Ishikawa (cell line): ENCODE data around the gene PPP1R1C.

ENCODE experiments used
- CEBPB ChIP-seq: IDR thresholded peaks from 2 replicates; pipeline ENCODE4 v1.6.1; 2012
- CREB1 ChIP-seq: IDR thresholded peaks from 2 replicates; pipeline ENCODE4 v1.6.1; 2012; ENCODE audit warnings: low read depth
- EGR1 ChIP-seq: IDR thresholded peaks from 2 replicates; pipeline ENCODE4 v1.6.1; 2012
- EP300 ChIP-seq: IDR thresholded peaks from 2 replicates; pipeline ENCODE4 v1.6.1; 2012; ENCODE audit warnings: borderline replicate concordance
- FOXM1 ChIP-seq: IDR thresholded peaks from 2 replicates; pipeline ENCODE4 v1.6.1; 2012; ENCODE audit warnings: low read depth, borderline replicate concordance
- NFIC ChIP-seq: IDR thresholded peaks from 2 replicates; pipeline ENCODE4 v1.6.1; 2012
- RAD21 ChIP-seq: IDR thresholded peaks from 2 replicates; pipeline ENCODE4 v1.6.1; 2012; ENCODE audit warnings: low read depth
- TAF1 ChIP-seq: IDR thresholded peaks from 2 replicates; pipeline ENCODE4 v1.6.1; 2012; ENCODE audit warnings: low read depth, mild to moderate bottlenecking
- TCF12 ChIP-seq: IDR thresholded peaks from 2 replicates; pipeline ENCODE4 v1.6.1; 2012; ENCODE audit warnings: low read depth
- TEAD4 ChIP-seq: IDR thresholded peaks from 2 replicates; pipeline ENCODE4 v1.6.1; 2012
- ZBTB7A ChIP-seq: IDR thresholded peaks from 2 replicates; pipeline ENCODE4 v1.6.1; 2012; ENCODE audit warnings: low read depth
- TF ChIP-seq, protein P1 (sequence below): IDR thresholded peaks from 2 replicates; pipeline ENCODE4 v1.6.1; 2012
- TF ChIP-seq, protein P2 (sequence below): IDR thresholded peaks from 2 replicates; pipeline ENCODE4 v1.6.1; 2012
- TF ChIP-seq, protein P3 (sequence below): IDR thresholded peaks from 2 replicates; pipeline ENCODE4 v1.6.1; 2012; ENCODE audit warnings: low read depth, mild to moderate bottlenecking

DNA sequence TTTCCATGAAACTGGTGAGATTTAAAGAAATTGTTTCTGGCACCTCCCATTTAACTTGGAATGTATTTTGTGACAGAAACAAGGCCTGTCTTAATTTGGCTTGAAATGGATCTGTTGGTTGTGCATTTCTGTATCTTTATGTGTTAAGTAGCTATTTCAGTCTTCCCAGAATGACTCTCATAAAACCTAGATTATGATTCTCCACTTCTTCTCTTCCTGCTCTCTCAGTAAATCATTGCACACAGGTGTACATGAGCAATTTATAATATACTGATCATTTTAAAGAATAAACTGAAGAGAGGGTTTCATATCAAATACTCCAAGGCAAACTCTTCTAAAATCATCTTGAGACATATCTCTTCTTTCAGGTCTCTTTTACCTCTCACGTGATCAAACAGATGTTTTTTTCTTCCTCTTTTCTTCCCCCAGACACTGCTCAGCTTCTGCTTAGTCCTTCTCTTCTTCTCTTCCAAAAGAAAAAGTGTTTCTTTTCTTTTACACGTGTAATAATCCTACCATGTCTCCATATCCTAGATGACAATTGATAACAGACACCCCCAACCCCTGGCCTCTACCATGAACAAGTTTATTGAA, 112.0 kb downstream of the PPP1R1C start:
- no peak for TF ChIP-seq EGR1
- no peak for TF ChIP-seq TAF1
- no peak for TF ChIP-seq FOXM1
- TF ChIP-seq, protein P1, sequence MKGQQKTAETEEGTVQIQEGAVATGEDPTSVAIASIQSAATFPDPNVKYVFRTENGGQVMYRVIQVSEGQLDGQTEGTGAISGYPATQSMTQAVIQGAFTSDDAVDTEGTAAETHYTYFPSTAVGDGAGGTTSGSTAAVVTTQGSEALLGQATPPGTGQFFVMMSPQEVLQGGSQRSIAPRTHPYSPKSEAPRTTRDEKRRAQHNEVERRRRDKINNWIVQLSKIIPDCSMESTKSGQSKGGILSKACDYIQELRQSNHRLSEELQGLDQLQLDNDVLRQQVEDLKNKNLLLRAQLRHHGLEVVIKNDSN: no peak
- TF ChIP-seq, protein P2, sequence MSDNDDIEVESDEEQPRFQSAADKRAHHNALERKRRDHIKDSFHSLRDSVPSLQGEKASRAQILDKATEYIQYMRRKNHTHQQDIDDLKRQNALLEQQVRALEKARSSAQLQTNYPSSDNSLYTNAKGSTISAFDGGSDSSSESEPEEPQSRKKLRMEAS: no peak
- TF ChIP-seq EP300: no peak
- no peak for TF ChIP-seq CEBPB
- TF ChIP-seq CREB1: no peak
- TF ChIP-seq ZBTB7A: no peak
- TF ChIP-seq, protein P3, sequence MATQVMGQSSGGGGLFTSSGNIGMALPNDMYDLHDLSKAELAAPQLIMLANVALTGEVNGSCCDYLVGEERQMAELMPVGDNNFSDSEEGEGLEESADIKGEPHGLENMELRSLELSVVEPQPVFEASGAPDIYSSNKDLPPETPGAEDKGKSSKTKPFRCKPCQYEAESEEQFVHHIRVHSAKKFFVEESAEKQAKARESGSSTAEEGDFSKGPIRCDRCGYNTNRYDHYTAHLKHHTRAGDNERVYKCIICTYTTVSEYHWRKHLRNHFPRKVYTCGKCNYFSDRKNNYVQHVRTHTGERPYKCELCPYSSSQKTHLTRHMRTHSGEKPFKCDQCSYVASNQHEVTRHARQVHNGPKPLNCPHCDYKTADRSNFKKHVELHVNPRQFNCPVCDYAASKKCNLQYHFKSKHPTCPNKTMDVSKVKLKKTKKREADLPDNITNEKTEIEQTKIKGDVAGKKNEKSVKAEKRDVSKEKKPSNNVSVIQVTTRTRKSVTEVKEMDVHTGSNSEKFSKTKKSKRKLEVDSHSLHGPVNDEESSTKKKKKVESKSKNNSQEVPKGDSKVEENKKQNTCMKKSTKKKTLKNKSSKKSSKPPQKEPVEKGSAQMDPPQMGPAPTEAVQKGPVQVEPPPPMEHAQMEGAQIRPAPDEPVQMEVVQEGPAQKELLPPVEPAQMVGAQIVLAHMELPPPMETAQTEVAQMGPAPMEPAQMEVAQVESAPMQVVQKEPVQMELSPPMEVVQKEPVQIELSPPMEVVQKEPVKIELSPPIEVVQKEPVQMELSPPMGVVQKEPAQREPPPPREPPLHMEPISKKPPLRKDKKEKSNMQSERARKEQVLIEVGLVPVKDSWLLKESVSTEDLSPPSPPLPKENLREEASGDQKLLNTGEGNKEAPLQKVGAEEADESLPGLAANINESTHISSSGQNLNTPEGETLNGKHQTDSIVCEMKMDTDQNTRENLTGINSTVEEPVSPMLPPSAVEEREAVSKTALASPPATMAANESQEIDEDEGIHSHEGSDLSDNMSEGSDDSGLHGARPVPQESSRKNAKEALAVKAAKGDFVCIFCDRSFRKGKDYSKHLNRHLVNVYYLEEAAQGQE: no peak
- TF ChIP-seq RAD21: no peak
- no peak for TF ChIP-seq TCF12
- TF ChIP-seq TEAD4: no peak
- TF ChIP-seq NFIC: no peak
